Lung (tissue), 16 donors: ENCODE measurements around the gene CLEC2L. TPM values are rescaled to one million over a fixed set of nuclear protein-coding genes. Genes with fewer than 3 reads are reported as not detected.

Experiments
- ATAC-seq: fragments of 200-7000 bp; cut with Tn5 transposase; one replicate; pipeline ENCODE4 v1.9.1; 2020; ENCODE audit warnings: moderate number of reproducible peaks; ENCODE audit not compliant: insufficient read depth, low FRiP score
- DNase-seq, 3 donors: peaks; one replicate each; pipeline ENCODE4 v3.0.0-alpha.2; 2013 to 2017
- H3K27ac ChIP-seq, 2 donors: one replicate each; pipeline ENCODE4 v1.5.1; 2013; ENCODE audit warnings: mild to moderate bottlenecking in 2 of 2, moderate library complexity in 2 of 2, control low read depth in 1 of 2, inconsistent platforms in 1 of 2, low read depth in 1 of 2, low read length in 1 of 2
- H3K27me3 ChIP-seq, 3 donors: one replicate each; pipeline ENCODE4 v1.5.1; 2013; ENCODE audit warnings: low read length in 2 of 3; ENCODE audit not compliant: control insufficient read depth in 3 of 3, insufficient read depth in 3 of 3
- H3K36me3 ChIP-seq, 4 donors: one replicate each; pipeline ENCODE4 v1.5.1; 2013; ENCODE audit warnings: low read length in 4 of 4, mild to moderate bottlenecking in 1 of 4, moderate library complexity in 1 of 4; ENCODE audit not compliant: control insufficient read depth in 4 of 4, insufficient read depth in 4 of 4
- H3K4me1 ChIP-seq, 5 donors: one replicate each; pipeline ENCODE4 v1.5.1; 2013; ENCODE audit warnings: low read length in 5 of 5, mild to moderate bottlenecking in 2 of 5, moderate library complexity in 1 of 5; ENCODE audit not compliant: control insufficient read depth in 5 of 5, insufficient read depth in 5 of 5
- H3K4me3 ChIP-seq: one replicate; pipeline ENCODE4 v1.5.1; 2013; ENCODE audit warnings: mild to moderate bottlenecking, control low read depth, moderate library complexity
- H3K9ac ChIP-seq, 2 donors: one replicate each; pipeline ENCODE4 v1.5.1; 2013; ENCODE audit warnings: low read length in 2 of 2, control low read depth in 1 of 2; ENCODE audit not compliant: insufficient read depth in 1 of 2
- H3K9me3 ChIP-seq, 4 donors: one replicate each; pipeline ENCODE4 v1.5.1; 2013; ENCODE audit warnings: low read length in 3 of 4, mild to moderate bottlenecking in 1 of 4, moderate library complexity in 1 of 4; ENCODE audit not compliant: control insufficient read depth in 4 of 4, insufficient read depth in 3 of 4
- WGBS, 2 donors: extraction: QIAGEN DNeasy Blood & Tissue Kit; methylation state at CpG; one replicate each; pipeline ENCODE4 v1.1.7; 2013; 5-methylcytosine and 5-hydroxymethylcytosine counted together
- long read RNA-seq, 5 donors: transcript quantifications; one replicate each; lab custom pipeline, GENCODE V29; 2026
- polyA plus RNA-seq, 2 donors: library from polyadenylated mRNA; stranded (reverse); fragments of 200-250 nt; gene quantifications; one replicate each; pipeline ENCODE4 v1.2.1, GENCODE V29; 2013
- total RNA-seq, 2 donors: library from RNA; depleted of rRNA in 1 of 2; stranded (reverse); fragments of >200 nt in 1 of 2; gene quantifications; one replicate each; pipeline ENCODE4 v1.2.1, GENCODE V29; 2014 to 2021
- TF ChIP-seq, protein P1 (sequence below): IDR thresholded peaks from 2 replicates; pipeline ENCODE4 v1.5.1; 2012; ENCODE audit warnings: mild to moderate bottlenecking; ENCODE audit errors: control extremely low read depth, extremely low read depth
- donor health status: control.
- donor health status: control.
- donor health status: Bipolar disorder and iron deficiency.
- donor health status: healthy.
- donor health status: DM: yes; HTN: yes; CAD: no.

CLEC2L gene
- not detected for total RNA-seq
- polyA plus RNA-seq = under 1 TPM in 1 of 2 donors, not detected in 1; 0.03 TPM
- long read RNA-seq, donor 1 = 0 reads
- long read RNA-seq, donor 2 = 0 reads
- long read RNA-seq, donor 3 = 0 reads
- long read RNA-seq, donor 4 = 0 reads
- long read RNA-seq, donor 5 = 0 reads

DNA sequence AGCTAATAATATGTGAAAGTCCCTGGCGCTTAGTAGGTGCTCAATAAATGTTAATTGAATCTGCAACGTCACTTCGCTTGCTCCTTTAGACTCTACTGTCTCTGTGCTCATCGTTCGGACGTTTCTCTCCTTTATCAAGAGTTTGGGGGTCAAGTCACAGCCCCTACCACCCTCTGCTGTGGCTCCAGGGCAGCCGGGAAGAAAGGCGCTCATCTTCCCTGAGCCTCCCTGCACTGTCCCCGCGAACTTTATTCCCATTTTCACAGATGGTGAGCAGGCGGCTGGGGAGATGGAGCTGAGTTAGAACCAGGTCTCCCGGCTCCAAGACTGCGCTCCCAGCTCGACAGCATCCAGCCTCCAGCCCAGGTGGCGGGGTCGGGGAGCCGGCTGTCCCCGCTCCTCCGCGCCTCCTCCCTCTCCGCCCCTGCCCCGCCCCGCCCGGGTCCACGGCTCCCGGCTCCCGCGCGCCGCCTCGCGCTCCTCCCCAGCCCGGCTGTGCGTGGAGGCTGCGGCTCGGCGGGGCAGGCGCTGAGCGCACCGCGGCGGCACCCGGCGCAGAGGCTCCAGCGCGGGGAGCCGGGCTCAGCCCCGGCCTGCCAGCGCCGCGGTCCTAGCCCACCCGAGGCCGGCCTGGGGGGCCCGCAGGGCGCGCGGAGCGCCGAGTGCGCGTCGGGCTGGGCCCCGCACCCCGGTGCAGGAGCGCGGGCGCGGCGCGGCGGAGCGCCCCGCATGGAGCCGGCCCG lies at the start of gene CLEC2L:
Gene CLEC2L, plus strand, starts transcription at position 487 of the 743 bp plus-strand sequence. Its CDS starts 243 bp downstream, at position 730.
- DNase-seq (peak; percentile 13 to 26 (median 25)), ATAC-seq (no peak)
- H3K27ac ChIP-seq = no peak within 1 kb of the TSS
- peaks cover 8 to 24% (median 20%) of the 10 kb centered on the region in 3 donors for H3K27me3 ChIP-seq
- no peaks in the 10 kb centered on the region for H3K36me3 ChIP-seq
- 3% methylated on average over 53 to 75 of the region's 75 CpGs for WGBS, 2 donors
- H3K9me3 ChIP-seq = peaks cover 0 to 5% (median 0%) of the 10 kb centered on the region in 4 donors
- H3K4me3 ChIP-seq = no peak within 1 kb of the TSS
- TF ChIP-seq, protein P1, sequence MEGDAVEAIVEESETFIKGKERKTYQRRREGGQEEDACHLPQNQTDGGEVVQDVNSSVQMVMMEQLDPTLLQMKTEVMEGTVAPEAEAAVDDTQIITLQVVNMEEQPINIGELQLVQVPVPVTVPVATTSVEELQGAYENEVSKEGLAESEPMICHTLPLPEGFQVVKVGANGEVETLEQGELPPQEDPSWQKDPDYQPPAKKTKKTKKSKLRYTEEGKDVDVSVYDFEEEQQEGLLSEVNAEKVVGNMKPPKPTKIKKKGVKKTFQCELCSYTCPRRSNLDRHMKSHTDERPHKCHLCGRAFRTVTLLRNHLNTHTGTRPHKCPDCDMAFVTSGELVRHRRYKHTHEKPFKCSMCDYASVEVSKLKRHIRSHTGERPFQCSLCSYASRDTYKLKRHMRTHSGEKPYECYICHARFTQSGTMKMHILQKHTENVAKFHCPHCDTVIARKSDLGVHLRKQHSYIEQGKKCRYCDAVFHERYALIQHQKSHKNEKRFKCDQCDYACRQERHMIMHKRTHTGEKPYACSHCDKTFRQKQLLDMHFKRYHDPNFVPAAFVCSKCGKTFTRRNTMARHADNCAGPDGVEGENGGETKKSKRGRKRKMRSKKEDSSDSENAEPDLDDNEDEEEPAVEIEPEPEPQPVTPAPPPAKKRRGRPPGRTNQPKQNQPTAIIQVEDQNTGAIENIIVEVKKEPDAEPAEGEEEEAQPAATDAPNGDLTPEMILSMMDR = no peak
- H3K4me1 ChIP-seq = peaks cover 0 to 8% (median 0%) of the 10 kb centered on the region in 5 donors
- no peak within 1 kb of the TSS for H3K9ac ChIP-seq

- ATAC-seq = no peak
- Histone ChIP-seq H3K4me1 (no peaks in the 10 kb centered on the region), H3K4me3 (no peak overlapping the region), H3K27me3 (peaks cover 0 to 6% (median 0%) of the 10 kb centered on the region in 3 donors), H3K27ac (no peak overlapping the region), H3K9ac (no peak overlapping the region), H3K36me3 (no peaks in the 10 kb centered on the region), H3K9me3 (peaks cover 0 to 6% (median 1%) of the 10 kb centered on the region in 4 donors)
- 93 to 94% methylated on average over 8 of the region's 8 CpGs for whole genome bisulfite sequencing, 2 donors
- TF ChIP-seq, protein P1 = no peak
- DNase-seq = no peak
Observed at GRCh38 chr7:139476139-139476538, 47.3 kb upstream of the CLEC2L start.

GRCh38 chr7:139476891-139477290 lies 46.6 kb upstream of the CLEC2L start:
- Histone ChIP-seq H3K27me3 (peaks cover 0 to 13% (median 2%) of the 10 kb centered on the region in 3 donors), H3K4me1 (peaks cover 0 to 2% (median 0%) of the 10 kb centered on the region in 5 donors), H3K9ac (no peak overlapping the region), H3K4me3 (no peak overlapping the region), H3K36me3 (no peaks in the 10 kb centered on the region), H3K27ac (no peak overlapping the region), H3K9me3 (peaks cover 0 to 6% (median 2%) of the 10 kb centered on the region in 4 donors)
- no peak for ATAC-seq
- TF ChIP-seq, protein P1 = no peak
- 76 to 87% methylated on average over 6 of the region's 6 CpGs for WGBS, 2 donors
- DNase-seq = no peak
